GM21723 (cell line): ENCODE measurements around the gene DDX11.
"Not testable (repeated sequence)": the region's sequence is repeated elsewhere in the genome, so short reads cannot be mapped to it uniquely, and the experiment has no call there.

ENCODE experiments used
- ATAC-seq: cut with Tn5 transposase; IDR thresholded peaks from one replicate; pipeline ENCODE4 v1.9.1; 2021; ENCODE audit warnings: mild to moderate bottlenecking, moderate library complexity; ENCODE audit not compliant: unreplicated experiment

The DDX11 gene

GRCh38 chr12:31073527-31074332, at the start of gene DDX11:
Gene DDX11 (plus strand): TSS chr12:31073860. CDS start chr12:31078394, 4,534 bp downstream.
- ATAC-seq = peak; percentile 95

DNA sequence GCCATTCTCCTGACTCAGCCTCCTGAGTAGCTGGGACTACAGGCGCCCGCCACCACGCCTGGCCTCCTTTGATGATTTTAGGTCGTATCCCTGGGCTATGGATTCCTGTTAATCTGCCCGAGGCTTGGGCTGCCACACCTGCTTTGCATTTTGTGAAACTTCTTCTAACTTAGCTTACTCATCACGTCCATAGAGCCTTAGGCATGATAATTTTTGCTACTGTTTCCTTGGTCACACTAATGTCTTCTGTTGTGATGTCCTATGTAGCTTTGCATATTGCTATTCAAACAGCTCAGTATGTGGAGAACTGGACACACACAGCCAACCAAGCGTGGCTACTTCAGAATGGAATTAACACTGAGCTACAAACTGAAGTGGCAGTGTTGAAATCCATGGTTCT, 47.5 kb upstream of the DDX11 start:
- no peak for ATAC-seq

GRCh38 chr12:31027006-31027405, 46.7 kb upstream of the DDX11 start:
- not testable (repeated sequence) for ATAC-seq

DNA sequence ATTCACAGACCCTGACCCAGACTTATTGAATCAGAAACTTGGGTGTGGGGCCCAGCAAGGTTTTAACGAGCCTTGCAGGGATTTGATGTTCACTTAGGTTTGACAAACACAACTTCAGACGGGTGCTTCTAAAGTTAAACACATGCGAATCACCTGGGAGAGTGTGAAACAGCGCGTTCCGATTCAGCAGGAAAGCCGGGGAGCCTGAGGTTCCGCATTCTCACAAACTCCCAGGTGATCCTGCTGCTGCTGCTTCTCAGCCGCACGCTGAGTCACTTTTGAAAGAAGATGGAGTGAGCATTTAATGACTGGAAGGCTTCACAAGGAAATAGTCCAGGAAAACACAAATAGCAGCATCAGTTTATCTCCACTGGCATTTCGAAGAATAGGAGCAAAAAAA, 44.2 kb upstream of the DDX11 start:
- ATAC-seq = no peak

DNA sequence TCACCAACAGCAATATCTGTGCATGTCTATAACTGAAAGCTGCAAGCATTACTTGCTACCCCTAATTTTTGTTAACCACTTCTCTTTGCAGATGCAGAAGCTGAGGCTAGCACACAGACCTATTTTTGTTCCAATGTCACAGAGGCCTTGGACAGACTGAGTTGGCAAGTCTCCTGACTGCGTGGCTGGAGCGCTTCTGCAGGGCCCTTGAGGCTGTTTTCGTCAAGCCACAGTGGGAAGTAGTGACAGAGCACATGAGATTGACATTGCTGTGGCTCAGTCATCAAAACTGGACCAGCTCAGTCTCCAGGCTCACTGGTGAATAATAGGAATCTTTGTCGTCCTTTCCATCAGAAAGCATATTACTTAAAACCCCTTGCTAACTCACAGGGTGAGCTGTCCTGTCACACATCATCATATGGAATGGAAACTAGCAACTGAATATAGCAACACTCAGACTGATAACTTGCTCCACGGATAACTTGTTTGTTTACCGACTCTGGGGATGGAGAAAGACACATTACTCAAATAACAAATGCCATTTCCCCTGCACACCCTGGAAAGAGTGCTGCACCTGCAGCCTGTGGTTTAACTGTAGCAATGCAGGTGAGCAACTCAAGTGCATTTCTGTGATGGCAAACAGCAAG, 43.6 kb upstream of the DDX11 start:
- no peak for ATAC-seq

DNA sequence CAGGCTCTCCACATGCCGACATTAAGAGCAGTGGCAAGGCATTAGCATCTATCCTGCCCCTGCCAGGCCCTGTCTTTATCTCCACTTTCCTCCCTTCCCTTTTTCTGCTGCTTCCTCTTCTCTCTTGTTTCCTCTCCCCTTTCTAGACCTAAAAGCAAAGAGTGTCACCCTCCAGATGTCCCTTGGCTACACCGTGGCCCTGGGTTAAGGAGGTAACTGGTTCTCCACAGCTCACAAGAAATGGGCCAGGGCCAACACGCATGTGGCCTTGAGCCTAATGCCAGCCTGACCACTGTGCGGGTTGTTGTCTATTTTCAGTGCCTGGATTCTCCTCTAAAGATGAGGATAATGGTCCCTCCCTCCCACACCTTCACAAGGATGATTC, 41.7 kb upstream of the DDX11 start:
- no peak for ATAC-seq

GRCh38 chr12:31033146-31033545, 40.5 kb upstream of the DDX11 start:
- no peak for ATAC-seq

DNA sequence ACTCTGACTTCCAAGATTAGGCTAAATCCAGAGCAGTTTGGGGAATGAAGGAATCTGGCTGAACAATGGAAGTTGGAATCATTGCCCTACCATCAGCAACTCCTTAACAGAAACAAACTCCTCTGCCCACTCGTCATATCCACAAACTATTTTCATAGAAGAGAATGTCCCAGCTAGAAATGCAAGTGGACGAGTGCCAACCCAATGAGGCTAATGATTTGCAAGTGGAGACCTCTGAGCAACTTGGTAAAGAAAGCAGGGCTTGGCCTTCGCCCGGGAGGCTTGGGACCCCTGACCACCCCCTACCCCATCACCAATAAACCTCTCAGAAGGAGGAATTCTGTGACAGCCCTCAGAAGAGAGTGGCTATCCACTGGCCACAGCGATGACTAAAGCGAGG, 40.0 kb upstream of the DDX11 start:
- no peak for ATAC-seq

DNA sequence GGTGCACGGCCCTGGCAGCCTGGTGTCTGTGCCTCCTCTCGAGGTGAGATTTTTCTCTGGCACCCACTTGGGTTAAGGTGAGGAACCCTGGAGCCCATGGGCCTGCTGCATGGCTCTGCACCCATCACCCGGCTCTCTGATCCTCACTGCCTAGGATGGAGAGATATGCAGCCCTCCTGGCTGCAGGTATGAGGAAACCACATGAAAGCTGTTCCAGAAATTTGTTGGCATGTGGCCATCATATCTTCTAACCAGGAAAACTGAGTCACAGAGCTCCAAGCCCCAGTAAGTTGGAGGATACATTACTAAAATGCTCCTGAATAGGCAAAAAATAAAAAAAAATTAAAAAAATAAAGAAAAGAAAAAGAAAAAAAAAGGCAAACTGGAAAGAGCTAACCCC, 39.3 kb upstream of the DDX11 start:
- ATAC-seq = no peak

DNA sequence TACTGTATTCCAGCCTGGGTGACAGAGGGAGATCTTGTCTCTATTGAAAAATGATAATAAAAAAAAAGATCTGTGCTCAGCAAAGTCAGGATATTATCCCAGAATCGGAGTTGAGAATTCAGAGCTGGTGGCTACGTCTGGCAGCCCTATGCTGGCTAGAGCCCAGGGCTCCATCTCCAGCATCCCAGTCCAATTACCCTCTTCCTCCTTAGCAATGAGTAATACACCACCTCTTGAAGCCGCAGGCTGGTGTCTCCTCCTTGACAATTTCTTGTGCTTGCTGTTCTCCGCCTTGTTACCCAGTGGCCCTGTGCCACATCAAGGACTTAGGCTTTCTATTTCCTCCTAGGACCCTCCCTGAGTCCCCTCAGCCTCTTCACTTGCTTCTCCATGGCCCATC, 38.4 kb upstream of the DDX11 start:
- ATAC-seq = no peak

DNA sequence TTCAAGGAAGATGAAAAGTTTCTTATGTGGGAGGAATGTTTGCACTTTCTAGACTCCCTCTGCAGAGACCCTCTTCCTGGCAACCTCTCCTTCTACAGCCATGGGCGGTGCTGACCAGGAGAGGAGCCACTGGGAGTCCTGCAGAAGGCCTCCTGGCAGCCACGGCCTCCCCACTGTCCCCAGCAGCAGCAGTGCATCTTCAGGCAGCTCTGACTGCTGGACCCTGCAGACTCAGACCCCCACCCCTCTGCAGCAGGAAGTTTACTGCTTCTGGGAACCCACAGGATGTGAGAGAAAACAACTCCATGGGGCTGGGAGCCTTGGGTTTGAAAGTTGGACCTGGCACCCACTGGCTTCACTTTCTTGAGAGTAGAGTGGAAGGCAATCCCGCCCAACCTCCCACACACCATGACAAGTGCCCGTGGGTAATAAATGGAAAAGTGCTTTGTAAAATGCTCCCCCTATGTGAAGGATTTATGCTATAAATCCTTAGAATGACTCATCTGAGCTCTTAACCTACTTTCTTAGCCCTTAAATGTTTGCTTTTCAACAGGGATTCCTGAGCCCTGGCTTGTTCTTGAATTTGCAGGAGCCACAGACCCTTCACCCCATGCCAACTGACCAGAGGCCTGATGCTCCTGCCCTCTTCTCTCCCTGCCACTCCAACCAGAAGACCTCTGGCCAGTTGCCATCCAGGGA, 37.5 kb upstream of the DDX11 start:
- ATAC-seq = no peak

DNA sequence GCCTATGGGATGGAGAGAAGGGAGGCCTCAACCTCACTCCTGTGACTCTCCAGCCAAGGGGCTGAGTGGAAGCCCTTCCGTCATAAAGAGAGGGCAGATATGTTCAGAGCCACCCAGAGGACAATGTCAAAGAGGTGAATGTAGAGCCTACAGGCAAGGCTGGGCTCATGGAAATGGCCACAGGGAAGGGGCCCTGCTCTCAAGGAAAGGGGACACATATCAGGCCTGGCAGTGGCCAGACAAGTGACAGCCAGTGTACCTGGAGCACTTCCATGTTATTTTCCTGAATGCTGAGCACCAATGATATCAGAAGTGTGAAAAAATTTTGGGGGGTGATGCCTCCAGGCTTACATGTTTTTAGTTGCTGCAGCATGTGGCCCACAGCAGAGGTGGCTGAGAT, 36.6 kb upstream of the DDX11 start:
- no peak for ATAC-seq

- no peak for ATAC-seq
Observed at GRCh38 chr12:31037931-31038330, 35.7 kb upstream of the DDX11 start.

- ATAC-seq = no peak
Observed at GRCh38 chr12:31041033-31041564, 32.6 kb upstream of the DDX11 start.

DNA sequence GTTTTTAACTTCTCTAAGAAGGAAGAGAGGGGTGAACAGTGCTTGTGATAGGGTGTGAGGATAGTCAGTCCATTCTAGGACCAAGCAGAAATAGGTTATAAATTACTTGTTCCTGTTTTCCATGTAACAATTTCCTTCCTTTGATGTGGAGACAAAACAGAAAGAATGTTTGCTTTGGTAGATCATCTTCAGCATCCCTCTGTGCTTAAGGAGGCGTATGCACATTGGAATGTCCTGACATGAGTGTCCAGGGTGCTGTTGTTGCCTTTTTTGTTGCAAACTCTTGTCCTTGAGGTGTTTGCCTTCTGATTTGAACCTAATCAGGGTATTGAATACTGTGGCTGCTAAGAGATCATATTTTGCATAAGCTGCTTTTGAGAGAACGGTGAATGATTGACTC, 23.5 kb upstream of the DDX11 start:
- not testable (repeated sequence) for ATAC-seq

- not testable (repeated sequence) for ATAC-seq
Observed at GRCh38 chr12:31050548-31050947, 23.1 kb upstream of the DDX11 start.

GRCh38 chr12:31051692-31052091, 22.0 kb upstream of the DDX11 start:
- ATAC-seq = peak; percentile 77

DNA sequence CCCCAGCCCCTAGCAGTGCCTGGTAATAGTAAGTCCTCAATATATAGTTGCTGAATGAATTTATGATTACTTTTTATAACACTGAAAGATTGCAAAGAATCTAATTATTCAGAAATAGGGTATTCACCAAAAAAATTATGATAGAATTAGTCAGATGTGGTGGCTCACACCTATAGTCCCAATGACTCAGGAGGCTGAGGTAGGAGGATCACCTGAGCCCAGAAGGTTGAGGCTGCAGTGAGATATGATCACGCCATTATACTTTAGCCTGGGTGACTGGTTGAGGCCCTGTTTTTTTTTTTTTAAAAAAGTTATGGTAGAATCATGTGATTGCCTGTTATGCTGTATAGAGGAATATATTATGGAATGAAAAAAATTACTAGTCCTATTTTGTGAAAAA, 21.5 kb upstream of the DDX11 start:
- not testable (repeated sequence) for ATAC-seq

DNA sequence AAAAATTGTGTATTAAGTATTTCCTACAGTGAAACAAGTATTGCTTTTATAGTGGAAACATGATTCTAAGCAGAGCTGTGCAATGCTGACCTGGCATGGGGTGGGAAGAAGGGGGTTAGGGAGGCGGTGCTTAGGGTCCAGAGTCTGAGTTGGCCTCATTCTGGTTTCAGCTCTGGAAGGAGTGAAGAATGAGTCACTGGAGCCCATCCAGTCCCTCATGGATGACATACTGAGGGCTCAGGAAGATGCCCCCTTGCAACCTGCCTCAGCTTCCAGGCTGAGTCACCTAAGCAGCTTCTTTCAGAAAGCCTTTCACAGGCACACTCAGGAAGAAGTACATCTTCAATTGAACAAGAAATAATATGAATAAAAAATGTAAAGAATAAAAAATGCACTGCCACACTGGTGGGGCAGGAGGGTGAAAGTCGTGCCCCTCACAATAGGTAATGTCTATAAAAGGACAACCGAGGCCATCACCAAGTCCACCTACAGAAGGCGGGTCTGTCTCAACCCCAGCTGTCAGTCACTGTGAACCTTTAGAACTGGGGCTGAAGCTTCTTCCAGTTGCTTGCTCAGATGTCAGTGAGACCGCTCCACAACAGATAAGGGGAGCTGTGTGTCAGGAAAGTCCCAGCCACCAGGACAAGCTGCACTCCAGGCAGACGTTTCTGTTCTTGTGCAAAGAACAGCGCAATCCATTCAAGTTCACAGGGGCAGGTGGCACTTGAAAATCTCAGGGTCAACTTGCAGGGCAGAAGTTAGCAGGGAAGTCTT, 20.8 kb upstream of the DDX11 start:
- not testable (repeated sequence) for ATAC-seq

DNA sequence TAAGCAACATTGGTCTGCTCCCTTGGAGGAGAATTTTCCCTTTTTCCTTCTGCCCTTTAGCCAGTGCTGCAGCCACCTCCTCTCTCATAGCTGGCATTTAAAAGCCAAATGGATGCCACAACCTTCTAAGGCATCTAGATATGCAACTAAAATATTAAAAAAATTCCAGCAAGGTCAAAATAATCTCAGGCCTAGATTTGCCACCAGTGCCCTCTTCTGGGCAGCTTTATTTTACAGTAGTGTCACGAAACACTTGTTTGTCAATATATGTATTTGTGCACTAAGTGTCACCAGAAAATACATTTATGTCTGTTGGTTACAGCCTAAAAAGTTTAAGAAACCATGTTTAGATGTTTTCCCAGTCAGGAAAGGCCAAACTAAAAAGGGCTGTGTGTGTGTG, 19.7 kb upstream of the DDX11 start:
- ATAC-seq = not testable (repeated sequence)

- no peak for ATAC-seq
Observed at GRCh38 chr12:31057671-31058070, 16.0 kb upstream of the DDX11 start.
